ENCODE data around the gene BOK.

Gene BOK

DNA sequence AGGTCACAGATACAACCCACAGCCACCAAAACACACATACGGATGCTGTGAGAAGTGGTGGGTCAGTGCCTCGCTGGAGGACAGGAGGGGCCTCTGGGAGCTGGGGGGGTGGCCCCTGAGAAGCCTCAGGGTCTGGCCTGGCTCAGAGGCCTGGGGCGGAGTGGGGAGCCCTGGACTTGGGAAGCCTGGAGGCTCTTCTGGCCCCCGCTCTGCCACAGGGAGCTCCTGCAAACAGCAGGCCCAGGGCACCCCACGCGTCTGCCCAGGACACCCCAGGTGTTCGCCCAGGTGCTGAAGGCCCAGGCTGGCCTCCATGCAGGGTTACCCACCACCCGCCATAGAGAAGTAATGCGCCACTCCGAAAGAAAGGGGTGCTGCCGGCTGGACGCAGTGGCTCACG lies 52.5 kb downstream of the BOK start:
- Mint-ChIP-seq H3K27ac (no peak overlapping the region), H3K4me1 (peaks cover 52% of the 10 kb centered on the region)
- DNase-seq: no peak

DNA sequence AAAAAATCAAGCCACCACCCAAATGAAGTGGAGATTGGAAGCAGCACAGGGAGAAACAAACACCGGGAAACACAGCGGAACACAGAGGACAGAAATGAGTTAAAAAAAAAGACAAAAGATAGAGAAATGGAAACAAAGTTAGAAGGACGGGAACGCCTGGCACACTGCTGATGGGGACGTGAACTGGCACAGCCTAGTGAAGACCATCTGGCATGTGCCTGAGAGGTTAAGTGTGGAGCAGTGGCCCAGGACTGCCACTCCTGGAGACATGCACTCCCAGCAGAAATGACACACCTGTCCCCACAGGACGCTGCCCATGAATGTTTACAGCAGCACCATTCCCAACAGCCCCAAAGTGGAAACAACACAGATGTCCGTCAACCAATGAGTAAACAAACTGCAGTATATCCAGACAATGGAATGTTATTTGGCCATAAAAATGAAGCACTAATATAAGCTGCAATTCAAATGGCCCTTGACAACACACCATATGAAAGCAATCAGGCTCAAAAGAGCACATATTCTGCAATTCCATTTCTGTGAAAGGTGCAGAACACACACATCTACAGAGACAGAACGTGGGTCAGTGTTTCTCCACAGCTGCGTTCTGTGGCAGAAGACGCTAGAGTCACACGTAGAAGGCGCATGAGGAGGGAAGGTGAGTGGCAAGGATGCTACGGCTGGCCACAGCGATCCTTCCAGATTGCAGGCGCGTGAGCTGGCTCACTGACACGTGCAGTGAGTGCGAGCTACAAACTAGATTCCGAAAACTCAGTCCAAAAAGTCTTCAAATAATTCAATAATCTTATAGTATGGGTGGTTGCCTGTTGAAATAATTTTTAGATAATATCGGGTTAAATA lies 53.8 kb downstream of the BOK start:
- H3K4me3 Mint-ChIP-seq: no peak overlapping the region
- no peak for DNase-seq
- H3K36me3 Mint-ChIP-seq (ENCODE audit: low read depth): peaks cover 17% of the 10 kb centered on the region
- H3K27me3 Mint-ChIP-seq (ENCODE audit: low read depth, poor library complexity): peaks cover 5% of the 10 kb centered on the region
- TF ChIP-seq, protein P1, sequence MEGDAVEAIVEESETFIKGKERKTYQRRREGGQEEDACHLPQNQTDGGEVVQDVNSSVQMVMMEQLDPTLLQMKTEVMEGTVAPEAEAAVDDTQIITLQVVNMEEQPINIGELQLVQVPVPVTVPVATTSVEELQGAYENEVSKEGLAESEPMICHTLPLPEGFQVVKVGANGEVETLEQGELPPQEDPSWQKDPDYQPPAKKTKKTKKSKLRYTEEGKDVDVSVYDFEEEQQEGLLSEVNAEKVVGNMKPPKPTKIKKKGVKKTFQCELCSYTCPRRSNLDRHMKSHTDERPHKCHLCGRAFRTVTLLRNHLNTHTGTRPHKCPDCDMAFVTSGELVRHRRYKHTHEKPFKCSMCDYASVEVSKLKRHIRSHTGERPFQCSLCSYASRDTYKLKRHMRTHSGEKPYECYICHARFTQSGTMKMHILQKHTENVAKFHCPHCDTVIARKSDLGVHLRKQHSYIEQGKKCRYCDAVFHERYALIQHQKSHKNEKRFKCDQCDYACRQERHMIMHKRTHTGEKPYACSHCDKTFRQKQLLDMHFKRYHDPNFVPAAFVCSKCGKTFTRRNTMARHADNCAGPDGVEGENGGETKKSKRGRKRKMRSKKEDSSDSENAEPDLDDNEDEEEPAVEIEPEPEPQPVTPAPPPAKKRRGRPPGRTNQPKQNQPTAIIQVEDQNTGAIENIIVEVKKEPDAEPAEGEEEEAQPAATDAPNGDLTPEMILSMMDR (IDR thresholded peaks at IDR 0.05): no peak
- no peaks in the 10 kb centered on the region for H3K9me3 Mint-ChIP-seq
- peak overlapping the region; percentile 7 for H3K27ac Mint-ChIP-seq
- H3K4me1 Mint-ChIP-seq: peaks cover 58% of the 10 kb centered on the region

More for the DNA sequence above, 52.5 kb downstream of the BOK start:
- TF ChIP-seq, protein P1 (IDR thresholded peaks at IDR 0.05): no peak
- Mint-ChIP-seq H3K27me3 (ENCODE audit: low read depth, poor library complexity) (peaks cover 4% of the 10 kb centered on the region), H3K9me3 (no peaks in the 10 kb centered on the region), H3K36me3 (ENCODE audit: low read depth) (peaks cover 19% of the 10 kb centered on the region), H3K4me3 (peak overlapping the region; percentile 79)

DNA sequence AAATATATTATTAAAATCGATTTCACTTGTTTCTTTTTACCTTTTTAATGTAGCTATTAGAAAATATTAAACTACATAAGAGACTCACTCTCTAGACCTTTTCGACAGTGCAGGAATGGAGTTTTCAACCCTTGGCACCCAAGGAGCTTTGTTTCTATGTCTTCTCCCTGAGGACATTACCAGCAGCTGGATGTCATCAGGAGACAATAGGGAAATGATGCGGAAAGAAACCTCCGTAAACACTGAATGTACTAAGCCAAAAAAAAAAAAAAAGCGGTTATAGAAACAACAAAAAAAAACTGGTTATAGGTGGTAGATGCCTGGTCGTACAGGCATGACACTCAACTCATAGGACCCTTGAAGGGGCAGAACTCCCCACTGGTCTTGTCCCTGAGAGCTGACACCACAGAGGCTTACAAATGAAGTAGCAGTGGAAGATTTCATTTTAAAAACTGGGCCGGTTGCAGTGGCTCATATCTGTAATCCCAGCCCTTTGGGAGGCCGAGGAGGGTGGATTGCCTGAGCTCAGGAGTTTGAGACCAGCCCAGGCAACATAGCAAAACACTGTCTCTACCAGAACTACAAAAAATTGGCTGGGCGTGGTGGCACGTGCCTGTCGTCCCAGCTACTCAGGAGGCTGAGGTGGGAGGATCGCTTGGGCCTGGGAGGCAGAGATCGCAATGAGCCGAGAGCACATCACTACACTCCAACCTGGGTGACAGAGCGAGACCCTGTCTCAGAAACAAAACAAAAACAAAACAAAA lies 54.7 kb downstream of the BOK start:
- no peak for DNase-seq
- peak overlapping the region; percentile 90 for H3K27ac Mint-ChIP-seq
- no peaks in the 10 kb centered on the region for H3K9me3 Mint-ChIP-seq
- no peak overlapping the region for H3K4me3 Mint-ChIP-seq
- H3K36me3 Mint-ChIP-seq (ENCODE audit: low read depth): peaks cover 10% of the 10 kb centered on the region
- peaks cover 7% of the 10 kb centered on the region for H3K27me3 Mint-ChIP-seq (ENCODE audit: low read depth, poor library complexity)
- TF ChIP-seq, protein P1 (IDR thresholded peaks at IDR 0.05): no peak
- H3K4me1 Mint-ChIP-seq: peaks cover 66% of the 10 kb centered on the region

DNA sequence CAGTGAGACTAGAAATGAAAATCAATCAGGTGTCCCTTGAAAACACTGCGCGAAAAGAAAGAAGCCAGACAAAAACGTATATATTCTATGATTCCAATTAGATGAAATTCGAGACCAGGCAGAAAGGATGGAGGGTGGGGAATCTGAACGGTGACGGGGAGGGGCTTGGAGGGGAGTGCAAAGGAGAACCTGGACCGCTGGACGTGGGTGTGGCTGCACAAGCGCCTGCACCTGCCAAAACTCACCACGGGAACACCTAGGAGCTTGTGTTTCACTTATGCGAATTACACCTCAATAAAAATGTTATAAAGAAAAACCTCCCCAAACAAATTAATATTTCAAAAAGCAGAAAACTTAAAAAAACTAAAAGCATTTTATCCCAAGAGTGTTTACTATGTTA lies 56.5 kb downstream of the BOK start:
- no peak for DNase-seq
- Mint-ChIP-seq H3K4me1 (peaks cover 65% of the 10 kb centered on the region), H3K4me3 (no peak overlapping the region)

DNA sequence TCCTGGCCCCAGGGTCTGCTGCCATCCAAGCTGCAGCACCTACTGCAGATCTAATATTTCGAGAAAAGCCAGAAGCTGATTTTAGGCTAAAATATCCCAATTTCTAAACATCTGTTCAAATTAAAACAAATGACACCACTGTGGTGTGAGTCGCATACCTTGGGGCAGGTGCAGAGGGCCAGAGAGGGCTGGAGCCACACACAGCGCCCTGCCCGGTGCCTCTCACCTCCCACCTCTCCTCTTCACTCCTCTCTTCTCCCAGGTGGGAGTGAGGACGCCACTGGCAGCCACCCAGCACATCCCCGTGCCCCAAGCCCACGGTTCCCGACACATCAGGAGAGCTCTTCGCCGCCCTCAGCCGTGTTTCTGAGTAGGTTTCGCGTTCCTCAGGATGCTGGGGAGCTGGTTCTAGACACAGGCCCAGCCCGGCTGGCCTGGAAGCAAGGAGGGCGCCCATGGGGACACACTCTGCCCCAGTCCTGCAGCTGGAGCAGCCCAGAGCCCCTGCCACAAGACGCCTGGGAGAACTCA lies 57.0 kb downstream of the BOK start:
- peaks cover 63% of the 10 kb centered on the region for H3K4me1 Mint-ChIP-seq
- H3K36me3 Mint-ChIP-seq (ENCODE audit: low read depth): peaks cover 22% of the 10 kb centered on the region
- no peak overlapping the region for H3K4me3 Mint-ChIP-seq

More for the DNA sequence above, 56.5 kb downstream of the BOK start:
- TF ChIP-seq, protein P1 (IDR thresholded peaks at IDR 0.05): no peak
- Mint-ChIP-seq H3K27ac (no peak overlapping the region), H3K36me3 (ENCODE audit: low read depth) (peaks cover 18% of the 10 kb centered on the region), H3K27me3 (ENCODE audit: low read depth, poor library complexity) (peaks cover 7% of the 10 kb centered on the region), H3K9me3 (no peaks in the 10 kb centered on the region)

More for the DNA sequence above, 57.0 kb downstream of the BOK start:
- peaks cover 4% of the 10 kb centered on the region for H3K9me3 Mint-ChIP-seq
- H3K27me3 Mint-ChIP-seq (ENCODE audit: low read depth, poor library complexity): peaks cover 7% of the 10 kb centered on the region
- peak overlapping the region; percentile 7 for H3K27ac Mint-ChIP-seq
- DNase-seq: no peak
- TF ChIP-seq, protein P1 (IDR thresholded peaks at IDR 0.05): no peak
